SK-N-MC (cell line): ENCODE results near the gene MYO5A.
"Not testable (repeated sequence)": the region's sequence is repeated elsewhere in the genome, so short reads cannot be mapped to it uniquely, and the experiment has no call there.

Source experiments
- DNase-seq: peaks from one replicate; pipeline ENCODE4 v3.0.0-alpha.2; 2011; ENCODE audit warnings: low read depth, low spot score
- H3K27ac ChIP-seq: fragments of 200-600 bp; sonication (generic); 2 replicates; pipeline ENCODE4 v1.5.1; 2016; ENCODE audit warnings: mixed run types
- H3K36me3 ChIP-seq: fragments of 200-600 bp; sonication (generic); 2 replicates; pipeline ENCODE4 v1.6.1; 2017; ENCODE audit warnings: antibody characterized with exemption, low read length, mixed read lengths; ENCODE audit not compliant: insufficient read depth
- H3K4me3 ChIP-seq: fragments of 200-600 bp; sonication (generic); 2 replicates; pipeline ENCODE4 v1.5.1; 2016
- H3K9ac ChIP-seq: fragments of 200-600 bp; sonication (generic); 2 replicates; pipeline ENCODE4 v1.8.0; 2017; ENCODE audit warnings: mixed run types, mixed read lengths; ENCODE audit not compliant: insufficient read length
- H3K9me3 ChIP-seq: fragments of 200-600 bp; sonication (generic); 2 replicates; pipeline ENCODE4 v1.6.1; 2017; ENCODE audit warnings: low read depth, mild to moderate bottlenecking, antibody characterized with exemption, low read length, moderate library complexity, mixed read lengths
- EZH2 ChIP-seq: fragments of 200-600 bp; sonication (generic); IDR thresholded peaks from one replicate; pipeline ENCODE4 v1.6.1; 2017; ENCODE audit warnings: antibody characterized with exemption
- FOXP2 ChIP-seq: optimal IDR thresholded peaks from 2 replicates; pipeline ENCODE3; 2011; ENCODE audit warnings: mild to moderate bottlenecking, moderate library complexity; ENCODE audit not compliant: insufficient read depth; ENCODE audit errors: extremely low read length, control extremely low read depth
- POLR2AphosphoS5 ChIP-seq: IDR thresholded peaks from 2 replicates; pipeline ENCODE4 v1.6.1; 2012; ENCODE audit warnings: mild to moderate bottlenecking, low read depth, low read length, borderline replicate concordance

The MYO5A gene

DNA sequence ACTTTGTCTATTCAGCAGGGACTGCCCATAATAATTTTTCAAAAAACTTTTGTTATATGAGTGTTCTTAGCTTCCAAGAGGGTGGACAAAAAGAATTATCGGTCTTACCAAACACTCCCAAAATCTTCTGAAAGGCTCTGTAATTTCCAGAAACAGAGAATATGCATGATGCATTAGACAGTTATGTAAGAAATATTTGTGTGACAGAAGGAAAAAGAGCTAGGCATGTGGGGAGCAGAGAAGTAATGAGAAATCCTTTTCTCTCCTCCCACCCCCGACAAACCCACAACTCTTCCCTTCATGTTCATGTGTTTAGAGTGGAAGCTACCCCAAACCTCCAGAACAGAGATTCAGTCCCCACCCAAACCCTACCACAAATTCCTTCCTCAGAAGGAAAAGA, 86.8 kb downstream of the MYO5A start:
- no peak for TF ChIP-seq FOXP2
- no peak for TF ChIP-seq EZH2
- TF ChIP-seq POLR2AphosphoS5 = no peak
- no peak overlapping the region for H3K9ac ChIP-seq
- no peak overlapping the region for H3K27ac ChIP-seq
- no peaks in the 10 kb centered on the region for H3K9me3 ChIP-seq
- no peak overlapping the region for H3K4me3 ChIP-seq
- no peak for DNase-seq
- no peaks in the 10 kb centered on the region for H3K36me3 ChIP-seq

DNA sequence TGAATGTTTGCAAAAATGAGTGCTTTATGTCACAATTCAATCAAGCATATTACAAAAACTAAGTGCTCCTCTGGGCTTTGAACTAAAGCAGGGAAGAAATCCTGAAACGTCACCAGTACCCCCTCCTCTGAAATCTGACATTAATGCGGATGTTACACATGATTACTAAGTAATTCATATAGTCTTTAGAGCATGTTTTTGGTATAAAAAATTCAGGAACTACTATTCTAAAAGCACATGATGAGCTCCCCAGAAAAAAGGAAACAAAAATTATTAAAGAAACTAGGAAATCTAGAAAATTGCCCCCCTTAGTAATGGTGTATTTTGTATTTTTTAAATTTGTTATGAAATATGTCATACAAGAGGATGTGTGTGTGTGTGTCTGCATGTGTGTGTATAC, 87.7 kb downstream of the MYO5A start:
- DNase-seq = no peak
- H3K4me3 ChIP-seq = no peak overlapping the region
- no peaks in the 10 kb centered on the region for H3K9me3 ChIP-seq
- TF ChIP-seq FOXP2 (no peak), EZH2 (no peak), POLR2AphosphoS5 (no peak)
- no peak overlapping the region for H3K27ac ChIP-seq
- H3K9ac ChIP-seq = no peak overlapping the region
- no peaks in the 10 kb centered on the region for H3K36me3 ChIP-seq

DNA sequence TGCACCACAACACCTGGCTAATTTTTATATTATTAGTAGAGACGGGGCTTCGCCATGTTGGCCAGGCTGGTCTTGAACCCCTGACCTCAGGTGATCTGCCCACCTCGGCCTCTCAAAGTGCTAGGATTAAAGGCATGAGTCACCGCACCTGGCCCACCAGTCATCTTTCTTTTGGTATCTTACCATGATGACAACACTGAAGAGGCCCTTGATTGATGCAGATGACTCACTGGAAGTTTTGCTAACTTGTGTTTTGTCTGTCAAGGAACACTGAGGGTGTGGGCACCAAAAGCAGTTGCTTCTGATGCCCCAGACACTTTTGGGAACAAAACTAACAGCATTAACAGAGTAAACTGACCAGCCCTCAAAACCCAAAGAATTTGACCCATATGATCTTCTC, 88.3 kb downstream of the MYO5A start:
- Histone ChIP-seq H3K4me3 (no peak overlapping the region), H3K27ac (no peak overlapping the region), H3K36me3 (no peaks in the 10 kb centered on the region), H3K9me3 (no peaks in the 10 kb centered on the region), H3K9ac (no peak overlapping the region)
- no peak for DNase-seq
- TF ChIP-seq EZH2 (no peak), POLR2AphosphoS5 (no peak), FOXP2 (no peak)

DNA sequence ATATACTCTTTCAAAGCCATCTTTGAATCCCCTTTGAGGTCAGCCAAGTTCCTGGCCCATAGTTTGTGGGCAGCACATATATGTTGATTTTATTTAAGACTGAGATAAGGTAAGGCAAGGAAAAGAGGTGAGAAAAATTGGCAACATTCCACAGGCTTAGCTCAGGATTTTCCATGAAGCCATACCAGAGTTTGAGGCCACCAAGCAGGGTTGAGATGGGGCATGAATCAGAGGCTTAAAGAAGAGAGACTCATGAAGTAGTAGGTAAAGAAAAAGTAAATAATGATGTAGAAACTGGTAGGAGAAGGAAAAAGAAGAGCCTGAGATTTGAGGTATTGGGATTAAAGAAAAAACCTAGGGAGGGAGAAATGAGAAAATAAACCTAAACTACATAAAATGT, 89.2 kb downstream of the MYO5A start:
- TF ChIP-seq POLR2AphosphoS5 = no peak
- no peak for TF ChIP-seq EZH2
- no peak for TF ChIP-seq FOXP2
- no peaks in the 10 kb centered on the region for H3K9me3 ChIP-seq
- no peak overlapping the region for H3K27ac ChIP-seq
- H3K9ac ChIP-seq = no peak overlapping the region
- DNase-seq = no peak
- H3K36me3 ChIP-seq = no peaks in the 10 kb centered on the region
- no peak overlapping the region for H3K4me3 ChIP-seq

DNA sequence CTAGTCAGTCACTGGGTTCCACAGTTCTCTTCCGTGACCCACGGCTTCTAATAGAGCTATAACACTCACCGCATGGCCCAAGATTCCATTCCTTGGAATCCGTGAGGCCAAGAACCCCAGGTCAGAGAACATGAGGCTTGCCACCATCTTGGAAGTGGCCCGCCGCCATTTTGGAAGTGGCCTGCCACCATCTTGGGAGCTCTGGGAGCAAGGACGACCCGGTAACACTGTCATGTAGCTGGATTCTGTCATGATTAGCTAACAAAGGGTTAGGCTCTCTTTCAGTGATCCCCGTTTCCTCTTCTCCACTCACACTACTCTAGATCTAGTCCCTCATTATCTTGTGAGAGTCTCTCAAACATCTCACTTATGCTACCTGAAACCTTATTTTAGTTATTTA, 89.6 kb downstream of the MYO5A start:
- DNase-seq, H3K9ac ChIP-seq, H3K36me3 ChIP-seq, H3K9me3 ChIP-seq, H3K4me3 ChIP-seq, H3K27ac ChIP-seq: not testable (repeated sequence)

DNA sequence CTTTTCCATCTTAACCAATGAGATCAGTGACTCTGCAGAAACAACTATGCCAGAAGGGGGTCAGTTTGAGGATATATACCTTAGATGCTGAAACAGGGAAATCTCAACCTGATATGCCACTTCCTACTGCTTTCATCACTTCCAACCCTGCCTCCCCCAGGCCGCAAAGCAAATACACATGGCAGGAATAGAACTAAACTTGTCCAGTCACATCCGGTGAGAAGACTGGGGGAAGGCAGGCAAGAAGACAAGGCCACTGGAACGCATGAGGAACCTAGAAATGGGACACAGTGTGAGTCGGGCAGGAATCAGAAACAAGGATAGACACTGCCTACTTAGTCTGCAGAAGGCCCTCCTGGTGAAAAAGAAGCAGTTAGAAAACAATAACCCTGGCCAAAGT, 90.6 kb downstream of the MYO5A start:
- no peaks in the 10 kb centered on the region for H3K36me3 ChIP-seq
- H3K9ac ChIP-seq = no peak overlapping the region
- no peak overlapping the region for H3K27ac ChIP-seq
- no peak for DNase-seq
- TF ChIP-seq FOXP2 (no peak), POLR2AphosphoS5 (no peak), EZH2 (no peak)
- no peaks in the 10 kb centered on the region for H3K9me3 ChIP-seq
- H3K4me3 ChIP-seq = no peak overlapping the region

DNA sequence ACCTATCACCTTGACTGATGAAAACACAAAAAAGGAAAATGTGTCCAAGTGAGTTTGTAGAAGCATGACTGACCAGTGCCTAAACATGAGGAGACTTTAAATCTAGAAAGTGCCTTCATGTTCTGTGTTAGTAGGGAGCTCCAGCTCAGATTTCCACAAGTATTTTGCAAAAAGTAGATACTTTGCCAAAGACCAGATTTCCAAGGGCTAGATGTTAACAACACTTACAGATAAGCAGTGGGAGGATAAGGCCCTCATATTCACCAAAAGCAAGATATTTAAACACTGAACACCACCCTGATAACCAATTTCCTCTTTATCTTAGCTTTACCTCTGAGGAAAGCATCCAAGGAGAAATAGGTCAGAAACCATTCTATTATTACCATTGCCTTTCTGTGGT, 91.0 kb downstream of the MYO5A start:
- H3K9me3 ChIP-seq = no peaks in the 10 kb centered on the region
- H3K36me3 ChIP-seq = no peaks in the 10 kb centered on the region
- H3K9ac ChIP-seq = no peak overlapping the region
- TF ChIP-seq FOXP2 (no peak), EZH2 (no peak), POLR2AphosphoS5 (no peak)
- H3K4me3 ChIP-seq = no peak overlapping the region
- H3K27ac ChIP-seq = no peak overlapping the region
- DNase-seq = no peak

DNA sequence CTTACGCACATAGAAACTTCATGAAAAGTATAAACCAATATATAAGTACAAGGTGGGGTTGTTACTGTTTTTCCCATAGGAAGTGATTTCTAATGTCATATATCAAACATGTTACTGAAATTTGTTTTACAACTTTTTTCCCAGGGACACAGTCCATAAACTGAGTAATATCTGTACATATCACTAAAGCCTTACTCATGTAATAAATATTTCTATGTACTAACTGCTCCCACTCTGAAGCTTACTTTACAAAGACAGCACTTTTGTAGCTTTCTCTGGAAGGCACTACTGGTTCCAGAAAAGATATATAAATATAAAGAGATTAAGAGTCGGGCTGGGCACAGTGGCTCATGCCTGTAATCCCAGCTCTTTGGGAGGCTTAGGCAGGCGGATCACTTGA, 91.7 kb downstream of the MYO5A start:
- Histone ChIP-seq H3K9ac (no peak overlapping the region), H3K4me3 (no peak overlapping the region), H3K27ac (no peak overlapping the region), H3K36me3 (no peaks in the 10 kb centered on the region), H3K9me3 (no peaks in the 10 kb centered on the region)
- no peak for TF ChIP-seq POLR2AphosphoS5
- TF ChIP-seq FOXP2 = no peak
- TF ChIP-seq EZH2 = no peak
- no peak for DNase-seq

DNA sequence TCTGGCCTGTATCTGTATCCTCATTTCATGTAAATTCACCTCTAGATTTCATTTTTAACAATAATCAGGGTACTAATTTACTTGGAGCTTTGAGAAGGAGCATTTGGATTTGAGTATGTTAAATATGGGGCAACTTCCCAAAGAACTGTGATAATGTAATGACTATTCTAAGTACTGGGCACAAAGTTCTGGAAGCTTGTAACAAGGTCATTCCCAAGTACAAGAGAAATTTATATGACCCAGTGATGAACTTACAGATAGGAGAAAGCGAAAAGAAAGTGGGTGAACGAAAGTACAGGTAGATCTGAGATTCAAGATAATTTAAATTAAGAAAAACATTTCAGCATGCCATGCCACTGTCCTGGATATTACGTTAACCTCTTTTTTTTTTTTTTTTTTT, 93.8 kb downstream of the MYO5A start:
- Histone ChIP-seq H3K9me3 (no peaks in the 10 kb centered on the region), H3K27ac (no peak overlapping the region), H3K36me3 (no peaks in the 10 kb centered on the region), H3K9ac (no peak overlapping the region), H3K4me3 (no peak overlapping the region)
- no peak for TF ChIP-seq EZH2
- TF ChIP-seq FOXP2 = no peak
- TF ChIP-seq POLR2AphosphoS5 = no peak
- no peak for DNase-seq
